ENCODE data around the gene LAMC3.
"Not testable (repeated sequence)": the region's sequence is repeated elsewhere in the genome, so short reads cannot be mapped to it uniquely, and the experiment has no call there.

LAMC3 gene

DNA sequence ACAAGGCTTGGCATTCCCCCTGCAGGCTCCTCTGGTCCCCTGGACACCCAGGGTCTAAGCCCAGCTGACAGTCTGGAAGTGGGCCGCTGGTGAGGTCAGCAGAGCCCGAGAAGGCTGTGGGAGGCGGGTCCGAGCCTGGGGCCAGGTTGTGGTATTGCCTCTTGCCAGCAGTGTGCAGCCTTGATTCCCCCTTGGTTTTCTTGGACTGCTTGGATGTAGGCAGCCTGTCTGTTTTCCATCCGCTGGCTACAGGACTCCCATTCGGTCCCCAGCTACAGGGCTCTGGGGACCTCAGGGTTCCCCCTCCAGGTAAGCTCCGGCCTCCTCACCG lies 88.9 kb downstream of the LAMC3 start:
- no peak overlapping the region for H3K4me3 ChIP-seq (ENCODE audit: low read depth, low read length)

DNA sequence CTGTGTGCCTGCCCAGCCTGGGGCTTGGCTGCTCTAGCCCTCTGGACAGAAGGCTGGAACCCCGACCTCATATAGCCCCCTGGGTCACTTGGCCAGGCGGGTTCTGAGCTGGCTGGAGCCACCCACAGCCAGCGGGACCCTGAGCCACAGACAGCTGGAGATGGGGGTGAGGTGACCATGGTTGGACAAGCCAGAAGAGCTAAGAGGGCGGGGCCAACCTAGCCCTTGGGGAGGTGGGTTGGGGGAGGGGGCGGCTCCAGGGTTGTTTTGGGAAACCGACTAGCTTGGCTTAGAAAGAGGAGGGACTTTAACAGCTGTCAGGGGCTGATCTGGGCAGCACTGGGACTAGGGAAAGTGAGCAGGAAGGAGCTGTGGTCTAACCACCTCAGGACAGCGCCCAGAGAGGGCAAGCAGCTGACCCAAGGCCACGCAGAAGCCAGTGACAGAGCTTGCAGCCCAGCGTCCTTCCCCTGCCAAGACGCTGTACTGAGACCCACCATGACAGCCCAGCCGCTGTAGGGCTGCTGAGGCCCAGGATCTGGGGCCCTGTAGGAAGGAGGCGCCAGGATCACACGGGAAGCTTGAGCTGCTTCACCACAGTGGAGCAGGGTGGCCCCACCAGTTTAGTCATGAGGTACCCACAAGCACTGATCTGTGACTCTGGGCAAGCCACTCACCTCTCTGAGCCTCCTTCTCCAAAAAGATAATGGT lies 89.6 kb downstream of the LAMC3 start:
- TF ChIP-seq, protein P1, sequence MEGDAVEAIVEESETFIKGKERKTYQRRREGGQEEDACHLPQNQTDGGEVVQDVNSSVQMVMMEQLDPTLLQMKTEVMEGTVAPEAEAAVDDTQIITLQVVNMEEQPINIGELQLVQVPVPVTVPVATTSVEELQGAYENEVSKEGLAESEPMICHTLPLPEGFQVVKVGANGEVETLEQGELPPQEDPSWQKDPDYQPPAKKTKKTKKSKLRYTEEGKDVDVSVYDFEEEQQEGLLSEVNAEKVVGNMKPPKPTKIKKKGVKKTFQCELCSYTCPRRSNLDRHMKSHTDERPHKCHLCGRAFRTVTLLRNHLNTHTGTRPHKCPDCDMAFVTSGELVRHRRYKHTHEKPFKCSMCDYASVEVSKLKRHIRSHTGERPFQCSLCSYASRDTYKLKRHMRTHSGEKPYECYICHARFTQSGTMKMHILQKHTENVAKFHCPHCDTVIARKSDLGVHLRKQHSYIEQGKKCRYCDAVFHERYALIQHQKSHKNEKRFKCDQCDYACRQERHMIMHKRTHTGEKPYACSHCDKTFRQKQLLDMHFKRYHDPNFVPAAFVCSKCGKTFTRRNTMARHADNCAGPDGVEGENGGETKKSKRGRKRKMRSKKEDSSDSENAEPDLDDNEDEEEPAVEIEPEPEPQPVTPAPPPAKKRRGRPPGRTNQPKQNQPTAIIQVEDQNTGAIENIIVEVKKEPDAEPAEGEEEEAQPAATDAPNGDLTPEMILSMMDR (IDR thresholded peaks at IDR 0.05; ENCODE audit: low read depth, low read length, missing control alignments), result no peak
- H3K4me3 ChIP-seq (ENCODE audit: low read depth, low read length), result no peak overlapping the region
- DNase-seq (ENCODE audit: low read depth), result no peak

More for the DNA sequence above, 88.9 kb downstream of the LAMC3 start:
- TF ChIP-seq, protein P1 (IDR thresholded peaks at IDR 0.05; ENCODE audit: low read depth, low read length, missing control alignments), result no peak
- DNase-seq (ENCODE audit: low read depth), result no peak

DNA sequence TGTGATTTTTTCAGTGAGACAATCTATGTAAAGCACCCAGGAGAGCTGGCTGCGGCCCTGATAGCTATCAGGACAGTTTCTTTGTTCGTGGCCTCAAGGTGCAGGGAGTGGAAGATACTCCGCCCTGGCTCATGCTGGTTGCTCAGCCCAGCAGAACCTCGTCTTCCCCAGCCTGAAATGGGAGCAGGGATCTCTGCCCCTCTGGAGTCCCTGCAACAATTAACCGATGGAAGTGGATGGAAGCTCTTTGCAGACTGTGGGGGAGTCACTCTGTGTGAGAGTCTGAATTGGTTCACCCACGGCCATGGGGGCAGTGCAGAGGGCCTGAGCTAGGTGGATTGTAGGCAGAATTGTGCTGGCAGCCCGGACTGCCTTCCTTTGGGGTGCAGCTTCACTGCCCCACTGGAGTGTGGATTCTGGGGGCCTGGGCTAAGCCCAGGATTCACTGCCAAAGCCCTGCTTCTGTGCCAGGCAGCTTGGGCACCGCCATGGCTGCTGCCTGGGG lies 90.2 kb downstream of the LAMC3 start:
- no peak for DNase-seq (ENCODE audit: low read depth)
- H3K4me3 ChIP-seq (ENCODE audit: low read depth, low read length), result no peak overlapping the region
- TF ChIP-seq, protein P1 (IDR thresholded peaks at IDR 0.05; ENCODE audit: low read depth, low read length, missing control alignments), result no peak

DNA sequence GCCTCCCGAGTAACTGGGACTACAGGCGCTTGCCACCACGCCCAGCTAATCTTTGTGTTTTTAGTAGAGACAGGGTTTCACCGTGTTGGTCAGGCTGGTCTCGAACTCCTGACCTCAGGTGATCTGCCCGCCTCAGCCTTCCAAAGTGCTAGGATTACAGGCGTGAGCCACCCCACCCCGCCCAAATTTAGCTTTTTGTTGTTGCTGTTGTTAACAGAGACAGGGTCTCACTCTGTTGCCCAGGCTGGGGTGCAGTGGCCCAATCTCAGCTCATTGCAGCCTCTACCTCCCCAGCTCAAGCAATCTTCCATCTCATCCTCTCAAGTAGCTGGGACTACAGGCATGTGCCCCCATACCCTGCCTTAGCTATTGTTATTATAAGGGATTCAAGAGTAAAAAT lies 90.9 kb downstream of the LAMC3 start:
- not testable (repeated sequence) for H3K4me3 ChIP-seq (ENCODE audit: low read depth, low read length); DNase-seq (ENCODE audit: low read depth)

DNA sequence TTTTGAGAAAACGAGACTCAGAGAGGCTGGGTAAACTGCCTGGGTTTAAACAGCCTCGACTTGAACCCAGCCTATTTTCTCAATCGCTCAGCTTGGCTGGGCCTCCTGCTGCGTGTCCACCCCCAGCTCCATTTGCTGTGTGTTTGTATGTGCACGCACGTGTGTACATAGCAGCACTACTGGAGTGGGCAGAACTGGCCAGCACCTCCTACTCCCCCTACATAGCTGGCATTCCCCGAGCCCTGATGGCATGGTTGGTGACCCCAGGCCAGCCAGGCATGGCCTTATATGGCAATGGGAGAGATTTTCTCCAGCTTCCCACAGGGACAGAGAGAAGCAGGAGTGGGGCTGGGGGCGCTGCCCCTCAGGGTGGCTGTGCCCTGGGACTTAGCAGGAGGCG lies 91.5 kb downstream of the LAMC3 start:
- H3K4me3 ChIP-seq (ENCODE audit: low read depth, low read length), result no peak overlapping the region
- TF ChIP-seq, protein P1 (IDR thresholded peaks at IDR 0.05; ENCODE audit: low read depth, low read length, missing control alignments), result no peak
- no peak for DNase-seq (ENCODE audit: low read depth)

DNA sequence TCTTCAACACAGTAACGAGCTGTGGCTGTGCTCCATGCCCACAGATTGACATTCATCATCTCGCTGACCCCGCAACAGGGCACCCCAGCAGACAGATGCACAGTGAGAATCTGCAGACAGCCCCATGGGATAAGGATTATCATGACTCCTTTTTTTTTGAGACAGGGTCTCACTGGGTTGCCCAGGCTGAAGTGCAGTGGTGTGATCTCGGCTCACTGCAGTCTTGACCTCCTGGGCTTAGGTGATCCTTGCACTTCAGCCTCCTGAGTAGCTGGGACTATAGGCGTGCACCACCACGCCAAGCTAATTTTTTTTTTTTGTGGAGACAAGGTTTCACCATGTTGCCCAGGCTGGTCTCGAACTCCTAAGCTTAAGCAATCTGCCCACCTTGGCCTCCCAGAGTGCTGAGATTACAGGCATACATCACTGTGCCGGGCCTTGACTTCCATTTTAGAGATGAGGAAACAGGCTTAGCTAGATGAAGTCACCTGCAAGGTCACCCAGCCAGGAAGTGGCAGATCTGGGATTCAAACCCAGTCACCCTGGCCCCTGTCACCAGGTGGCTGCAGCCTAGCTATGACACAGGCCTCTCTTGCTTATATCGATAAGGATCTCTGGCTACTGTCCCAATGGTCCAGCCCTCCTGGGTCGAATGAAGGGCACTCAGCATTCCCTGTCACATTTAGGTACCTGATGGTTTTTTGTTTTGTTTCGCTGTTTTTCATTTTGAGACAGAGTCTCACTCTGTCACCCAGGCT lies 92.4 kb downstream of the LAMC3 start:
- H3K4me3 ChIP-seq (ENCODE audit: low read depth, low read length), result no peak overlapping the region
- DNase-seq (ENCODE audit: low read depth), result no peak
- TF ChIP-seq, protein P1 (IDR thresholded peaks at IDR 0.05; ENCODE audit: low read depth, low read length, missing control alignments), result no peak

DNA sequence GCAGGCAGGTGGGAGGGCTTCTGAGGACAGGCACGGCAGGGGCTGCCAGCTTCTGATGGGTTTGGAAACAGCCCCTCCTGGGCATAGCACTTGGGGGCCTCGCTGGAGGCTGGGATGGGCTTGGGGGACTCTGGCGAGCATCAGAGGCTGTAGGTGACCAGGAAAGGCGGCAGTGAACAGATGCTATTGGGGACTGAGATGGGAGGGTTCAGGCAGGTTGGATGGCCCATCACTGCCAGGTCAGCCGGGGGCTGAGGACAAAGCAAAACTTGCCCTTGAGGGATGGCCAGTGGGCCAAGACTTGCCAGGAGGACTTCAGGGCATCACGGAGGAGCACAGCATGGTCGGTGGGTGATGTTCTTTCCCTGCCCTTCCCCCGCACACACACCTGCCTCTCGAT lies 94.0 kb downstream of the LAMC3 start:
- DNase-seq (ENCODE audit: low read depth), result no peak
- no peak overlapping the region for H3K4me3 ChIP-seq (ENCODE audit: low read depth, low read length)
- TF ChIP-seq, protein P1 (IDR thresholded peaks at IDR 0.05; ENCODE audit: low read depth, low read length, missing control alignments), result no peak

All from GM12864 (cell line).